ENCODE measurements around the gene C1QTNF8.
A peak's percentile ranks its signal among the peaks of the same experiment; 100 is the strongest.

The C1QTNF8 gene

GRCh38 chr16:1105888-1106620, 10.0 kb upstream of the C1QTNF8 start:
- no peak overlapping the region for H3K4me3 ChIP-seq (ENCODE audit: low read depth, low read length)
- no peak for DNase-seq (ENCODE audit: low read depth)

GRCh38 chr16:1103636-1103980, 7.6 kb upstream of the C1QTNF8 start:
- TF ChIP-seq CTCF (IDR thresholded peaks at IDR 0.05; ENCODE audit: low read depth, low read length, missing control alignments), result no peak
- DNase-seq (ENCODE audit: low read depth), result no peak
- H3K4me3 ChIP-seq (ENCODE audit: low read depth, low read length), result no peak overlapping the region

More at GRCh38 chr16:1105888-1106620, 10.0 kb upstream of the C1QTNF8 start:
- TF ChIP-seq CTCF (IDR thresholded peaks at IDR 0.05; ENCODE audit: low read depth, low read length, missing control alignments), result peak; percentile 61

GRCh38 chr16:1102921-1103635, 7.0 kb upstream of the C1QTNF8 start:
- DNase-seq (ENCODE audit: low read depth), result no peak
- no peak overlapping the region for H3K4me3 ChIP-seq (ENCODE audit: low read depth, low read length)
- peak; percentile 62 for TF ChIP-seq CTCF (IDR thresholded peaks at IDR 0.05; ENCODE audit: low read depth, low read length, missing control alignments)

GRCh38 chr16:1102333-1102700, 6.3 kb upstream of the C1QTNF8 start:
- TF ChIP-seq CTCF (IDR thresholded peaks at IDR 0.05; ENCODE audit: low read depth, low read length, missing control alignments), result no peak
- DNase-seq (ENCODE audit: low read depth), result no peak

GRCh38 chr16:1101573-1102332, 5.7 kb upstream of the C1QTNF8 start:
- no peak for DNase-seq (ENCODE audit: low read depth)
- H3K4me3 ChIP-seq (ENCODE audit: low read depth, low read length), result no peak overlapping the region
- TF ChIP-seq CTCF (IDR thresholded peaks at IDR 0.05; ENCODE audit: low read depth, low read length, missing control alignments), result no peak

More at GRCh38 chr16:1102333-1102700, 6.3 kb upstream of the C1QTNF8 start:
- no peak overlapping the region for H3K4me3 ChIP-seq (ENCODE audit: low read depth, low read length)

GRCh38 chr16:1101133-1101532, 5.1 kb upstream of the C1QTNF8 start:
- no peak for TF ChIP-seq CTCF (IDR thresholded peaks at IDR 0.05; ENCODE audit: low read depth, low read length, missing control alignments)
- no peak for DNase-seq (ENCODE audit: low read depth)
- no peak overlapping the region for H3K4me3 ChIP-seq (ENCODE audit: low read depth, low read length)

Measured in GM12864 (cell line).